Ishikawa (cell line): ENCODE measurements around the gene C2CD3.

Experiments
- TCF12 ChIP-seq: IDR thresholded peaks from 2 replicates; pipeline ENCODE4 v1.6.1; 2012; ENCODE audit warnings: low read depth
- TF ChIP-seq, protein P1 (sequence below): IDR thresholded peaks from 2 replicates; pipeline ENCODE4 v1.6.1; 2012; ENCODE audit warnings: low read depth, mild to moderate bottlenecking
- TF ChIP-seq, protein P2 (sequence below): IDR thresholded peaks from 2 replicates; pipeline ENCODE4 v1.6.1; 2012

DNA sequence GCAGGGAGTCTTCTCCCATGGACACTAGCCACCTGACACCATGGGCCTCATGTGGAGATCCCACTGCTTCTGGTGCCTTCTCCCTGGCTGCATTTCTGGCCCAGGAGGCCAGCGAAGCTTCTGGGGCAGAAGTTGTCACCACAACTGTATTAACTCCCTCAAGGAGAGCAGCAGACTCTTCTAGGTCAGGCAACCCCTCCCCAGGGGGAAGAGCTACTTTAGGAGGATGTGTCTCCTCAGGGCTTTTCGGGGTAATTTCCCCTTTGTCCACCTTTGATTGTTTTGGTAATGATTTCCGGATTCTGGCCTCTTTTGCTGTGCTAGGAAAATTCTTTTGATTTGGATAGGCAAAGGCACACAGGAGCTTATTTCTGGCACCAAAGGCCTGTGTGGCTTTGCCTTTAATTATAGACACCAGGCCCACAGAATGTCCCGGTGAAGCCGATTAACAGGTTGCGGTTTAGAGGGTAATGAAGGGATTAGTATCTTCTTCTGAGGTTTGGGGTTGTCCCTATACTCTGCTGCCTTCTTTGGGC lies 179.3 kb downstream of the C2CD3 start:
- TF ChIP-seq, protein P1, sequence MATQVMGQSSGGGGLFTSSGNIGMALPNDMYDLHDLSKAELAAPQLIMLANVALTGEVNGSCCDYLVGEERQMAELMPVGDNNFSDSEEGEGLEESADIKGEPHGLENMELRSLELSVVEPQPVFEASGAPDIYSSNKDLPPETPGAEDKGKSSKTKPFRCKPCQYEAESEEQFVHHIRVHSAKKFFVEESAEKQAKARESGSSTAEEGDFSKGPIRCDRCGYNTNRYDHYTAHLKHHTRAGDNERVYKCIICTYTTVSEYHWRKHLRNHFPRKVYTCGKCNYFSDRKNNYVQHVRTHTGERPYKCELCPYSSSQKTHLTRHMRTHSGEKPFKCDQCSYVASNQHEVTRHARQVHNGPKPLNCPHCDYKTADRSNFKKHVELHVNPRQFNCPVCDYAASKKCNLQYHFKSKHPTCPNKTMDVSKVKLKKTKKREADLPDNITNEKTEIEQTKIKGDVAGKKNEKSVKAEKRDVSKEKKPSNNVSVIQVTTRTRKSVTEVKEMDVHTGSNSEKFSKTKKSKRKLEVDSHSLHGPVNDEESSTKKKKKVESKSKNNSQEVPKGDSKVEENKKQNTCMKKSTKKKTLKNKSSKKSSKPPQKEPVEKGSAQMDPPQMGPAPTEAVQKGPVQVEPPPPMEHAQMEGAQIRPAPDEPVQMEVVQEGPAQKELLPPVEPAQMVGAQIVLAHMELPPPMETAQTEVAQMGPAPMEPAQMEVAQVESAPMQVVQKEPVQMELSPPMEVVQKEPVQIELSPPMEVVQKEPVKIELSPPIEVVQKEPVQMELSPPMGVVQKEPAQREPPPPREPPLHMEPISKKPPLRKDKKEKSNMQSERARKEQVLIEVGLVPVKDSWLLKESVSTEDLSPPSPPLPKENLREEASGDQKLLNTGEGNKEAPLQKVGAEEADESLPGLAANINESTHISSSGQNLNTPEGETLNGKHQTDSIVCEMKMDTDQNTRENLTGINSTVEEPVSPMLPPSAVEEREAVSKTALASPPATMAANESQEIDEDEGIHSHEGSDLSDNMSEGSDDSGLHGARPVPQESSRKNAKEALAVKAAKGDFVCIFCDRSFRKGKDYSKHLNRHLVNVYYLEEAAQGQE = no peak
- TF ChIP-seq, protein P2, sequence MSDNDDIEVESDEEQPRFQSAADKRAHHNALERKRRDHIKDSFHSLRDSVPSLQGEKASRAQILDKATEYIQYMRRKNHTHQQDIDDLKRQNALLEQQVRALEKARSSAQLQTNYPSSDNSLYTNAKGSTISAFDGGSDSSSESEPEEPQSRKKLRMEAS = no peak
- TF ChIP-seq TCF12 = no peak
